GM18511 (cell line): Measurements from ENCODE around the gene P2RX6.
A peak's percentile ranks its signal among the peaks of the same experiment; 100 is the strongest.

ENCODE experiments used
- ATAC-seq: cut with Tn5 transposase; IDR thresholded peaks from one replicate; pipeline ENCODE4 v1.9.1; 2021; ENCODE audit warnings: mild to moderate bottlenecking, moderate library complexity; ENCODE audit not compliant: unreplicated experiment

The P2RX6 gene

GRCh38 chr22:20979940-20980453 lies 35.0 kb upstream of the P2RX6 start:
- no peak for ATAC-seq

- no peak for ATAC-seq
These were observed 34.4 kb upstream of the P2RX6 start for GRCh38 chr22:20980523-20980922.

- no peak for ATAC-seq
These were observed 33.8 kb upstream of the P2RX6 start for GRCh38 chr22:20980938-20981722.

GRCh38 chr22:20981787-20982562 lies 33.0 kb upstream of the P2RX6 start, which contains the start of gene LZTR1:
Gene LZTR1 (plus strand): TSS chr22:20982297. CDS start chr22:20982372, 75 bp downstream.
- peak; percentile 88 for ATAC-seq

- ATAC-seq, result peak; percentile 33
These were observed 32.4 kb upstream of the P2RX6 start for GRCh38 chr22:20982563-20982882.

- no peak for ATAC-seq
These were observed 31.7 kb upstream of the P2RX6 start for GRCh38 chr22:20983081-20983771.

GRCh38 chr22:20985720-20986119 lies 29.2 kb upstream of the P2RX6 start:
- no peak for ATAC-seq

- no peak for ATAC-seq
These were observed 28.6 kb upstream of the P2RX6 start for GRCh38 chr22:20986365-20986764.

- ATAC-seq, result no peak
These were observed 27.6 kb upstream of the P2RX6 start for GRCh38 chr22:20987375-20987774.

GRCh38 chr22:20988573-20989322 lies 26.2 kb upstream of the P2RX6 start:
- no peak for ATAC-seq

GRCh38 chr22:20989323-20990138 lies 25.4 kb upstream of the P2RX6 start:
- no peak for ATAC-seq

- ATAC-seq, result no peak
These were observed 24.5 kb upstream of the P2RX6 start for GRCh38 chr22:20990184-20991180.

GRCh38 chr22:20991252-20992055 lies 23.5 kb upstream of the P2RX6 start:
- no peak for ATAC-seq

GRCh38 chr22:20992056-20992442 lies 22.9 kb upstream of the P2RX6 start:
- ATAC-seq, result no peak

GRCh38 chr22:20992456-20993303 lies 22.3 kb upstream of the P2RX6 start:
- ATAC-seq, result no peak

- no peak for ATAC-seq
These were observed 21.4 kb upstream of the P2RX6 start for GRCh38 chr22:20993304-20994127.
